Spinal cord (tissue), 10 donors: ENCODE data around the gene DNAJC8. TPM values are rescaled to one million over a fixed set of nuclear protein-coding genes. Genes with fewer than 3 reads are reported as not detected.

Experiments used
- DNase-seq, 6 donors: peaks; one replicate each; pipeline versions ENCODE4 v3.0.0 to v3.0.0-alpha.2; 2013 to 2015; ENCODE audit warnings: low spot score in 6 of 6, low read depth in 4 of 6
- H3K27ac ChIP-seq: one replicate; pipeline ENCODE4 v1.5.1; 2013; ENCODE audit warnings: low read depth, low read length, control low read depth
- H3K27me3 ChIP-seq: one replicate; pipeline ENCODE4 v1.6.1; 2013; ENCODE audit warnings: low read length; ENCODE audit not compliant: control insufficient read depth, insufficient read depth
- H3K36me3 ChIP-seq: one replicate; pipeline ENCODE4 v1.6.1; 2013; ENCODE audit warnings: low read length; ENCODE audit not compliant: control insufficient read depth, insufficient read depth
- H3K4me1 ChIP-seq: one replicate; pipeline ENCODE4 v1.6.1; 2013; ENCODE audit warnings: low read length; ENCODE audit not compliant: control insufficient read depth, insufficient read depth
- H3K4me3 ChIP-seq: one replicate; pipeline ENCODE4 v1.5.1; 2013; ENCODE audit warnings: low read depth, low read length, control low read depth
- H3K9me3 ChIP-seq: one replicate; pipeline ENCODE4 v1.6.1; 2013; ENCODE audit warnings: low read length; ENCODE audit not compliant: control insufficient read depth, insufficient read depth
- WGBS: methylation state at CpG from one replicate; pipeline ENCODE4 v1.1.5; 2013; ENCODE audit warnings: missing lambda C conversion rate; ENCODE audit not compliant: insufficient coverage; 5-methylcytosine and 5-hydroxymethylcytosine counted together
- polyA plus RNA-seq, 2 donors: library from polyadenylated mRNA; unstranded; fragments of 120-200 nt; gene quantifications; one replicate each; pipeline ENCODE4 v1.2.1, GENCODE V29; 2013; ENCODE audit not compliant: insufficient read length in 2 of 2
- total RNA-seq, 2 donors: library from RNA; depleted of rRNA in 1 of 2; stranded (reverse); fragments of 120-200 nt in 1 of 2; fragments of >200 nt in 1 of 2; gene quantifications; one replicate each; pipeline versions ENCODE4 v1.2.3 to v1.2.4, GENCODE V29; 2013 to 2014
- donor health status: healthy.

DNAJC8 gene
- total and polyA plus RNA-seq, 4 donors: 49.3 to 145 (median 138) TPM

DNA sequence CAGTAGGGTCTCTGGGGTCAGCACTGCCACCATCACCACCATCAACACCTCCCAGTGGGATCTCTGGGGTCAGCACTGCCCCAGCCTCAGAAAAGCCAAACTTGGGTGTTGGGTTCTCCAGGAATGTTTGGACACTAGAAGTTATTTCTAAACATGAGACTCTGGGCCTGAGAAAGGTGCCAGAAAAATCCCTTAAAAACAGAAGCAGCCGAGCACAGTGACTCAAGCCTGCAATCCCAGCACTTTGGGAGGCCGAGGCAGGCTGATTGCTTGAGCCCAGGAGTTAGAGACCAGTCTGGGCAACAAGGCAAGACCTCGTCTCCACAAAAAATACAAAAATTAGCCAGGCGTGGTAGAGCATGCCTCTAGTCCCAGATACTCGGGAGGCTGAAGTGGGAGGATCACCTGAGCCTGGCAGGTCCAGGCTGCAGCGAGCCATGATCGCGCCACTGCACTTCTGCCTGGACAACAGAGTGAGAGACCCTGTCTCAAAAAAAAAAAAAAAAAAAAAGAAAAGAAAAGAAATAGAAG lies 56.8 kb downstream of the DNAJC8 start:
- WGBS: 88% methylated on average over 6 of the region's 8 CpGs
- no peaks in the 10 kb centered on the region for H3K9me3 ChIP-seq

GRCh38 chr1:28173980-28174297 lies 58.9 kb downstream of the DNAJC8 start:
- Histone ChIP-seq H3K36me3 (no peaks in the 10 kb centered on the region), H3K4me3 (no peak overlapping the region), H3K27ac (no peak overlapping the region), H3K27me3 (no peaks in the 10 kb centered on the region), H3K4me1 (peaks cover 29% of the 10 kb centered on the region), H3K9me3 (no peaks in the 10 kb centered on the region)
- 41% methylated on average over 2 of the region's 5 CpGs for WGBS
- DNase-seq: no peak

More for the DNA sequence above, 56.8 kb downstream of the DNAJC8 start:
- H3K27me3 ChIP-seq: no peaks in the 10 kb centered on the region
- H3K4me1 ChIP-seq: peaks cover 29% of the 10 kb centered on the region
- DNase-seq: no peak
- no peak overlapping the region for H3K4me3 ChIP-seq
- no peak overlapping the region for H3K27ac ChIP-seq
- no peaks in the 10 kb centered on the region for H3K36me3 ChIP-seq

DNA sequence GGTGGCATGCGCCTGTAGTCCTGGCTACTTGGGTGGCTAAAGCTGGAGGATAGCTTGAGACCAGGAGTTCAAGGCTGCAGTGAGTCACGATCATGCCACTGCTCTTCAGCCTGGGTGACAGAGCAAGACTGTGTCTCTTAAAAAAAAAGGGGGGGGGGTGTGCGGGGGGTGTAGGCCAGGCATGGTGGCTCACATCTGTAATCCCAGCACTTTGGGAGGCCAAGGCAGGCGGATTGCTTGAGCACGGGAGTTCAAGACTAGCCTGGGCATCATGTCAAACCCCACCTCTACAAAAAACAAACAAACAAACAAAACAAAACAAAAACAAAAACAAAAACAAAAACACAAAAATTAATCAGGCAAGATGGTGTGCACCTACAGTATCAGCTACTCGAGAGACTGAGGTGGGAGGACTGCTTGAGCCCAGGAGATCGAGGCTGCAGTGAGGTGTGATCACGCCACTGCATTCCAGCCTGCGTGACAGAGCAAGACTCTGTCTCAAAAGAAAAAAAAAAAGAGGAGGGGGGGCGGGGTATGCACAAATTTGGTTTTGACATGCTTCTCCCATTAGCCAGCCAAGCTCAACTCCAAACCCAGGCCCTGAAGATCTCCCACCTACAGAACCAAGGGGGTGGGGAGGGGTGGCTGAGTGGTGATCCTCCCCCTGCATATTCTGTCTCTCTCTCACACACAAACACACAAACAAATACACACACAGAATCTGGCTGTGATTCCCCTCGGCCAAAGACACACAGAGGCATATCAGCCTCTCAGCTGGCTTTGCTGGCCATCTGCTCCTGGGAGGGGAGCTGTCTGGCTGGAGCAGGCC lies 59.5 kb downstream of the DNAJC8 start:
- Histone ChIP-seq H3K4me1 (peaks cover 29% of the 10 kb centered on the region), H3K4me3 (no peak overlapping the region), H3K36me3 (no peaks in the 10 kb centered on the region), H3K9me3 (no peaks in the 10 kb centered on the region), H3K27me3 (no peaks in the 10 kb centered on the region), H3K27ac (no peak overlapping the region)
- 63% methylated on average over 7 of the region's 11 CpGs for WGBS
- peak in 3 of 6 donors; percentile 7 to 52 (median 36) for DNase-seq

DNA sequence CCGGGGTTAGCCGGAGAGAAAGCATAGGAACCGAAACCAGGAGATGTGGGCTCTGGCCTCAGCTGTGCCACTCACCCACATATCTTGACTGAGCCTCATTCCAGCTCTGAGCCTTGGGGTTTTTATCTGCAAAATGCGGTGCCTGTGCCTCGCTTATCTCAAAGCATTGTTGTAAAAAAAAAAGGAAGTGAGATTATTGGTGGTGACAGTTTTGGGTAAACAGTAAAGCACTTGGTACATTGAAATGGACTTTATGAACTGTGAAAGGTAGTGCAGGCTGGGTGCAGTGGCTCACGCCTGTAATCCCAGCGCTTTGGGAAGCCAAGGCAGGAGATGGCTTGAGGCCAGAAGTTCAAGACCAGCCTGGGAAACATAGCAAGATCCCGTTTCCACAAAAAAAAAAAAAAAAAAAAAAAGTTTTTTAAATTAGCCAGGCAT lies 60.1 kb downstream of the DNAJC8 start:
- H3K4me1 ChIP-seq: peaks cover 29% of the 10 kb centered on the region
- no peak overlapping the region for H3K27ac ChIP-seq
- WGBS: 51% methylated on average over 5 of the region's 8 CpGs
- H3K27me3 ChIP-seq: no peaks in the 10 kb centered on the region
- no peaks in the 10 kb centered on the region for H3K9me3 ChIP-seq
- peak in 1 of 6 donors; percentile 17 for DNase-seq
- H3K36me3 ChIP-seq: no peaks in the 10 kb centered on the region
- H3K4me3 ChIP-seq: no peak overlapping the region

GRCh38 chr1:28171246-28171645 lies 61.6 kb downstream of the DNAJC8 start:
- Histone ChIP-seq H3K27me3 (no peaks in the 10 kb centered on the region), H3K4me1 (peaks cover 26% of the 10 kb centered on the region), H3K27ac (no peak overlapping the region), H3K36me3 (no peaks in the 10 kb centered on the region), H3K9me3 (no peaks in the 10 kb centered on the region), H3K4me3 (no peak overlapping the region)
- no peak for DNase-seq
- 95% methylated on average over 5 of the region's 7 CpGs for WGBS

GRCh38 chr1:28170001-28170596 lies 62.7 kb downstream of the DNAJC8 start:
- Histone ChIP-seq H3K4me3 (no peak overlapping the region), H3K9me3 (peaks cover 3% of the 10 kb centered on the region), H3K36me3 (no peaks in the 10 kb centered on the region), H3K27me3 (no peaks in the 10 kb centered on the region), H3K4me1 (peaks cover 26% of the 10 kb centered on the region), H3K27ac (no peak overlapping the region)
- 100% methylated on average over 1 of the region's 2 CpGs for WGBS
- DNase-seq: no peak

DNA sequence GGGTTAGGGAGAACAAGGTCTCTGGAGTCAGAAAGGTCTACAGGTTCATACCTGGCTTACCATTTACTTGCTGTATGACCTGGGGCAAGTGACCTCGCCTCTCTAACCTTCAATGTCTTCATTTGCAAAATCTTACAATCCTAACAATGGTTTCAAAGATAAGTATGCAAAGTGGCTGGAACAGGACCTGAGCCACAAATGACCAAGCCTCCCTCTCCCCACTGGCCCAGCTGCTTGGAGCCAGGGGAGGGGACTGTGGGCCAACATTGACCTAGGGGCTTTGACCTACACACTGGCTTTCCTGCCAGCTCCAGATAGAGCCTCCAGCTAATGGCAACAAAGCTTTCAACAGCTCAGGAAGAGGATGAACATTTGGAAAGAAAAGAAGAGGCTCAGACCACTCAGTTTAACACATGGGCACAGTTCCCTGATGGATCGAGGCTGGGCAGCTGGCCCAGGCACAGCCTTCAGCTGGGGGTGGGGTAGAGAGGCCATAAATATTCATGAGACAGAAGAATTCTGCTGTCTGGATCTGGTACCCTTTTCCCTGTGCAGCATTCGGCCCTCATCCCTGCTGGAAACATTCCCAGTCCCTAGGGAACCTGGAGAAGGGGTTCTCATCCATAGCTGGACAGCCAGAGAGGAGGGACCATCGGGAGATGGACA lies 69.2 kb downstream of the DNAJC8 start:
- H3K27ac ChIP-seq: peak overlapping the region; percentile 36
- H3K9me3 ChIP-seq: peaks cover 3% of the 10 kb centered on the region
- no peaks in the 10 kb centered on the region for H3K36me3 ChIP-seq
- H3K4me3 ChIP-seq: no peak overlapping the region
- peak; percentile 53 to 93 (median 68) for DNase-seq
- WGBS: 20% methylated on average over 2 of the region's 4 CpGs
- peaks cover 19% of the 10 kb centered on the region for H3K4me1 ChIP-seq
- no peaks in the 10 kb centered on the region for H3K27me3 ChIP-seq

GRCh38 chr1:28162151-28162550 lies 70.7 kb downstream of the DNAJC8 start:
- peaks cover 3% of the 10 kb centered on the region for H3K9me3 ChIP-seq
- WGBS: 82% methylated on average over 5 of the region's 7 CpGs
- no peak overlapping the region for H3K27ac ChIP-seq
- H3K4me3 ChIP-seq: no peak overlapping the region
- DNase-seq: no peak
- no peaks in the 10 kb centered on the region for H3K36me3 ChIP-seq
- H3K27me3 ChIP-seq: no peaks in the 10 kb centered on the region
- H3K4me1 ChIP-seq: peaks cover 19% of the 10 kb centered on the region

DNA sequence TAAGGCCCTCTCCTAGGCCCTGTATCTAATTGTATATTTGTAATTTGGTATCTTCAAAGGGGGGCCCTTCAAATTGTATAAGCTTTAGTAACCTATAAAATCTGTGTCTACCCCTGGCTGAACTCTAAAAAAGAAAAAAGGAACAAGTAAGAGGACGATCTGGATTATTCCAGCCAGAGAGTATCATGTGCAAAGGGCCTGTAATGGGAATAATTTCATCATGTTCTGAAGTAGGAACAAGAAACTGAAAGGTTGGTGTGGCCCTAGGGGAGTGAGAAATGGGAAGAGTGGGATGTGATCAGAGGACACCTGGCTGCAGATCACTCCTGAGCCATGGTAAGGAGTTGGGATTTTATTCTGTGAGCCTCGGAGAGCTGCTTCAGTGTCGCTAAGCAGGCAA lies 71.1 kb downstream of the DNAJC8 start:
- Histone ChIP-seq H3K36me3 (no peaks in the 10 kb centered on the region), H3K27me3 (no peaks in the 10 kb centered on the region), H3K9me3 (peaks cover 3% of the 10 kb centered on the region), H3K4me3 (no peak overlapping the region), H3K27ac (no peak overlapping the region), H3K4me1 (peaks cover 19% of the 10 kb centered on the region)
- WGBS: 90% methylated on average over 3 of the region's 3 CpGs
- no peak for DNase-seq
